Calu3 (cell line): Measurements from ENCODE around the gene BAD. TPM values are rescaled to one million over a fixed set of nuclear protein-coding genes. Genes with fewer than 3 reads are reported as not detected.

Experiments
- BruUV-seq: library from RNA; stranded (reverse); fragments of 400-500 nt; replicated peaks from 2 replicates; lab custom pipeline; 2021; lab: Mats Ljungman, UMichigan
- CTCF ChIA-PET: fragments of 300-600 bp; sonication (Branson Sonifier 250); formaldehyde crosslinking; loops from one replicate; lab custom pipeline; 2022; ENCODE audit warnings: antibody characterized with exemption; lab: Charles Lee
- DNase-seq: peaks from one replicate; pipeline ENCODE4 v3.0.0; 2022
- H3K27ac Mint-ChIP-seq: one replicate; pipeline ENCODE4 v1.8.0; 2022; ENCODE audit warnings: mixed read lengths; ENCODE audit not compliant: unreplicated experiment
- H3K27me3 Mint-ChIP-seq: one replicate; pipeline ENCODE4 v1.8.0; 2022; ENCODE audit warnings: mixed read lengths; ENCODE audit not compliant: unreplicated experiment
- H3K36me3 Mint-ChIP-seq: one replicate; pipeline ENCODE4 v1.8.0; 2022; ENCODE audit warnings: mild to moderate bottlenecking, moderate library complexity, mixed read lengths; ENCODE audit not compliant: insufficient read depth, unreplicated experiment
- H3K4me1 Mint-ChIP-seq: one replicate; pipeline ENCODE4 v1.8.0; 2022; ENCODE audit warnings: mild to moderate bottlenecking, low read depth, mixed read lengths; ENCODE audit not compliant: unreplicated experiment
- H3K4me3 Mint-ChIP-seq: one replicate; pipeline ENCODE4 v1.8.0; 2022; ENCODE audit warnings: mild to moderate bottlenecking, low read depth, moderate library complexity, mixed read lengths; ENCODE audit not compliant: unreplicated experiment
- H3K9me3 Mint-ChIP-seq: one replicate; pipeline ENCODE4 v1.8.0; 2022; ENCODE audit warnings: low read depth, mixed read lengths; ENCODE audit not compliant: unreplicated experiment
- intact Hi-C: fragments of 100-400 bp; cut with micrococcal nuclease; formaldehyde crosslinking; loops from one replicate; pipeline ENCODE4 v1.10.0; 2022; ENCODE audit not compliant: unreplicated experiment
- total RNA-seq: library from RNA; stranded (reverse); gene quantifications from 2 replicates; pipeline ENCODE4 v1.2.3, GENCODE V29; 2022
- TF ChIP-seq, protein P1 (sequence below): fragments of 200-600 bp; IDR thresholded peaks from one replicate; pipeline ENCODE4 v1.8.0; 2022; ENCODE audit warnings: antibody characterized with exemption; ENCODE audit not compliant: unreplicated experiment

BAD gene
- total RNA-seq, 1 experiment from 2014 or later: 30.2 TPM

DNA sequence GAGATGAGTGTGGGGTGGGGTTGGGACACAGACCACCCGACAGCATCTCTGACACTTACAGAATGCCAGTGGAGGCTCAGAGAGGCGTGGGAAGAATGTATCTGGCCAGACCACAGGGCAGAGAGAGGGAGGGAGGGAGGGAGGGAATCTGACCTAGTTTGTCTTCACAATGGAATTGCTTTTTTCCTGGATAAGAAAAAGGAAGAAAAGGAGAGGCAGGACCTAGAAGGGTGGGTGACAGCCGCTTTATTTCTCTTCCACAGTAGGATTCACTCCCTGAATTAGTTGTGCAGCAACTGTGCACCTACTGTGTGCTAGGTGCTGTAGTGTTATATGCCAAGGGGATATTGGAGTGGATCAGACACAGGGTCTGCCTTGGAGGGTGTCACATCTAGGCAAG lies 10.3 kb upstream of the BAD start:
- Mint-ChIP-seq H3K36me3 (peaks cover 4% of the 10 kb centered on the region), H3K27ac (no peak overlapping the region), H3K4me3 (no peak overlapping the region), H3K4me1 (peaks cover 12% of the 10 kb centered on the region), H3K9me3 (no peaks in the 10 kb centered on the region), H3K27me3 (peaks cover 94% of the 10 kb centered on the region)
- CTCF ChIA-PET: interaction anchor here (0.7 kb wide), 1 partner anchor 40 kb away, joined by 10 read pairs; no protein-coding TSS in a partner anchor
- intact Hi-C loops: no loop called here
- TF ChIP-seq, protein P1, sequence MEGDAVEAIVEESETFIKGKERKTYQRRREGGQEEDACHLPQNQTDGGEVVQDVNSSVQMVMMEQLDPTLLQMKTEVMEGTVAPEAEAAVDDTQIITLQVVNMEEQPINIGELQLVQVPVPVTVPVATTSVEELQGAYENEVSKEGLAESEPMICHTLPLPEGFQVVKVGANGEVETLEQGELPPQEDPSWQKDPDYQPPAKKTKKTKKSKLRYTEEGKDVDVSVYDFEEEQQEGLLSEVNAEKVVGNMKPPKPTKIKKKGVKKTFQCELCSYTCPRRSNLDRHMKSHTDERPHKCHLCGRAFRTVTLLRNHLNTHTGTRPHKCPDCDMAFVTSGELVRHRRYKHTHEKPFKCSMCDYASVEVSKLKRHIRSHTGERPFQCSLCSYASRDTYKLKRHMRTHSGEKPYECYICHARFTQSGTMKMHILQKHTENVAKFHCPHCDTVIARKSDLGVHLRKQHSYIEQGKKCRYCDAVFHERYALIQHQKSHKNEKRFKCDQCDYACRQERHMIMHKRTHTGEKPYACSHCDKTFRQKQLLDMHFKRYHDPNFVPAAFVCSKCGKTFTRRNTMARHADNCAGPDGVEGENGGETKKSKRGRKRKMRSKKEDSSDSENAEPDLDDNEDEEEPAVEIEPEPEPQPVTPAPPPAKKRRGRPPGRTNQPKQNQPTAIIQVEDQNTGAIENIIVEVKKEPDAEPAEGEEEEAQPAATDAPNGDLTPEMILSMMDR: no peak
- BruUV-seq: no TSS peak
- DNase-seq: no peak

DNA sequence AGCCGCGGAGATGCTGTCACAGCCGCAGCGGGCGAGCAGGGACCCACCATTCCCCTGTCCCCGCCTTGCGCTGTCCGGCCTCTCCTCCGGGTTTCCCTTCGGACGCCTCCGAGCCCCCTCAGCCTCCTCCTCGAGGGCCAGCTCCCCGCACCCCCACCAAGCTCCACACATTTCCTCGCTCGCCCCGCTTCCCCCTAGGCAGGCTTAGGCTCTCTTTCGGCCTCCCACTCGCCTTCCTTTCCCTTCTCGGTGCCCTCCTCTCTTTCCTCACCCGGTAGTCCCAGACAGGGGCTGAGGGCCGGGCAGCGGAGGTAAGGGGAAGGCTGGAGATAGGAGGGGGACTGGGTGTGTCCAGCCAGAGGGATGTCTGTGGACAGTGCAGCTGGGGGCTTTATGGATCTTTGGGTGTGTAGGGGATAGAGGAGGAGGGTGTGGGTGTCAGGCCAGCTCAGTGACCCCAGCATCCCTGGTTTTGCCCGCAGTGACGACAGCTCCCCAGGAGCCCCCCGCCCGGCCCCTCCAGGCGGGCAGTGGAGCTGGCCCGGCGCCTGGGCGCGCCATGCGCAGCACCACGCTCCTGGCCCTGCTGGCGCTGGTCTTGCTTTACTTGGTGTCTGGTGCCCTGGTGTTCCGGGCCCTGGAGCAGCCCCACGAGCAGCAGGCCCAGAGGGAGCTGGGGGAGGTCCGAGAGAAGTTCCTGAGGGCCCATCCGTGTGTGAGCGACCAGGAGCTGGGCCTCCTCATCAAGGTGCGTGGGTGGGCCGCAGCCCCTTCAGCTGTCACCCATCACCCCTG lies 8.2 kb upstream of the BAD start:
- peak overlapping the region; percentile 24 for H3K4me3 Mint-ChIP-seq
- CTCF ChIA-PET: no interaction called here
- H3K4me1 Mint-ChIP-seq: peaks cover 7% of the 10 kb centered on the region
- intact Hi-C loops: no loop called here
- peaks cover 7% of the 10 kb centered on the region for H3K36me3 Mint-ChIP-seq
- no peak overlapping the region for H3K27ac Mint-ChIP-seq
- no peak for DNase-seq
- H3K9me3 Mint-ChIP-seq: no peaks in the 10 kb centered on the region
- TF ChIP-seq, protein P1: no peak
- peaks cover 83% of the 10 kb centered on the region for H3K27me3 Mint-ChIP-seq
- no TSS peak for BruUV-seq

DNA sequence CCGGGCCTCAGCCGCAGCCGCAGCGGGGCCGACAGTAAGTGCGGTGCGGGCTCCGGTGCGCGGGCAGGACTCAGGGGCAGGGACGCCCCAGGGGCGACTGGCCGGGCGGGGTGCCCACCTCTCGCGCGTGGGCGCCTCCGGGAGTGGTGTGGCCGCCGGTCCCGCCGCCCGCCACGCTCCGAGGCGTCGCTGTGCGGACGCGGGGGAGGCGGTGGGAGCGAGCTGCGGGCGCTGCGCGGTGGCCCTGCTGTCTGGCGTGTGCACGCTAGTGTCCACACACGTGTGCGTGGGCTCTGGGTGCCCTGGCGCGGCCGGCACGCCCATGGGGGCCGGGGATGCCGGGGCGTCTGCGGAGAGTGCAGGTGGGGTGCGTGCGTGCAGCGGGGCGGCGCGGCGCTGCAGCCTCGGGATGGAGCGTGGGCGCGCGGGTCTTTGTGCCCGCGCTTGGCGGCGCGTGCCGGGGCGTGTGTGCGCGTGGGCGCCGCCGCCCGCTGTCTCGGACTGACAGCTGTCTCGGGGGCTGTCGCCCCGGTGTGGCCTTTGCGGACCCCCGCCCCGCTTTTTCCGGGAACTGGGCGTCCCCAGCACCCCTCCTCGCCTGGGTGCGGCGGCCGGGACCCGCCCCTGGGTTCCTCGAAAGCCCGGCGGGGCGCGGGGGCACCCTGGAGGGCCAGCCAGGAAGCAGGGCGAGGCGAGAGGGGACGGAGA lies 7.4 kb upstream of the BAD start:
- intact Hi-C loops: no loop called here
- H3K4me3 Mint-ChIP-seq: peak overlapping the region; percentile 24
- CTCF ChIA-PET: no interaction called here
- H3K4me1 Mint-ChIP-seq: peaks cover 9% of the 10 kb centered on the region
- H3K9me3 Mint-ChIP-seq: no peaks in the 10 kb centered on the region
- BruUV-seq: no TSS peak
- no peak overlapping the region for H3K27ac Mint-ChIP-seq
- H3K36me3 Mint-ChIP-seq: peaks cover 9% of the 10 kb centered on the region
- peaks cover 76% of the 10 kb centered on the region for H3K27me3 Mint-ChIP-seq
- no peak for DNase-seq
- TF ChIP-seq, protein P1: no peak

GRCh38 chr11:64291262-64291751 lies 6.8 kb upstream of the BAD start, which contains the start of gene KCNK4:
Gene KCNK4, plus strand, starts transcription at chr11:64291302. Its CDS starts 1,717 bp downstream, at chr11:64293019.
- Mint-ChIP-seq H3K36me3 (peaks cover 12% of the 10 kb centered on the region), H3K27ac (no peak within 1 kb of the TSS), H3K4me1 (peaks cover 15% of the 10 kb centered on the region), H3K9me3 (no peaks in the 10 kb centered on the region), H3K27me3 (peaks cover 70% of the 10 kb centered on the region), H3K4me3 (peak within 1 kb of the TSS; percentile 12)
- TF ChIP-seq, protein P1: no peak
- no TSS peak for BruUV-seq
- no peak for DNase-seq
- intact Hi-C loops: no loop called here
- CTCF ChIA-PET: interaction anchor here (1.2 kb wide), 1 partner anchor 7 kb away, joined by 3 read pairs; no protein-coding TSS in a partner anchor
